Fibroblast of mammary gland (primary cell): Measurements from ENCODE around the gene COL7A1.

ENCODE experiments used
- DNase-seq: peaks from one replicate; pipeline ENCODE4 v3.0.0-alpha.2; 2010; ENCODE audit warnings: low read depth
- H3K4me3 ChIP-seq: 2 replicates; pipeline ENCODE4 v1.5.1; 2011; ENCODE audit warnings: low read depth, mild to moderate bottlenecking, low read length, moderate library complexity; ENCODE audit not compliant: control insufficient read depth
- TF ChIP-seq, protein P1 (sequence below): conservative IDR thresholded peaks from 2 replicates; pipeline ENCODE4 v1.5.1; 2011; ENCODE audit warnings: low read depth, low read length, inconsistent platforms; ENCODE audit not compliant: control insufficient read depth, insufficient read depth

The COL7A1 gene

DNA sequence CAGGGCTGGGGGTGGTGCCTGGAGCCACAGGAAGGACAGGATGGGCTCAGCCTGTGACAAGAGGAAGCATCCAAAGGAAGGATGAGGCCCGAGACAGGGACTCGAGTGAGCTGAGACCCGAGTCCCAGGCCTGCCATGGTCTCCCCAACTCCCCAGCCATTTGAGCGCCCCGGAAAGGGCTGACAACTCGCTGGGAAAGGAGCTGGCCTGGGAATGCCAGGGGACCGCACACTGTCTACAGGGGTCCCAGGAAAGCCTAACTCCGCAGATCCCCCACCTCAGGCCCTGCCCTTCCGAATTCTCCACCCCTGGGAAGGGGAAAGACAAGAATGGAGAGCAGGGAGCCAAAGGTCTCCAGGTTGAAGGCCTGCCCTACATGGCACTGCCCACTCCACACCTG lies 70.2 kb downstream of the COL7A1 start:
- TF ChIP-seq, protein P1, sequence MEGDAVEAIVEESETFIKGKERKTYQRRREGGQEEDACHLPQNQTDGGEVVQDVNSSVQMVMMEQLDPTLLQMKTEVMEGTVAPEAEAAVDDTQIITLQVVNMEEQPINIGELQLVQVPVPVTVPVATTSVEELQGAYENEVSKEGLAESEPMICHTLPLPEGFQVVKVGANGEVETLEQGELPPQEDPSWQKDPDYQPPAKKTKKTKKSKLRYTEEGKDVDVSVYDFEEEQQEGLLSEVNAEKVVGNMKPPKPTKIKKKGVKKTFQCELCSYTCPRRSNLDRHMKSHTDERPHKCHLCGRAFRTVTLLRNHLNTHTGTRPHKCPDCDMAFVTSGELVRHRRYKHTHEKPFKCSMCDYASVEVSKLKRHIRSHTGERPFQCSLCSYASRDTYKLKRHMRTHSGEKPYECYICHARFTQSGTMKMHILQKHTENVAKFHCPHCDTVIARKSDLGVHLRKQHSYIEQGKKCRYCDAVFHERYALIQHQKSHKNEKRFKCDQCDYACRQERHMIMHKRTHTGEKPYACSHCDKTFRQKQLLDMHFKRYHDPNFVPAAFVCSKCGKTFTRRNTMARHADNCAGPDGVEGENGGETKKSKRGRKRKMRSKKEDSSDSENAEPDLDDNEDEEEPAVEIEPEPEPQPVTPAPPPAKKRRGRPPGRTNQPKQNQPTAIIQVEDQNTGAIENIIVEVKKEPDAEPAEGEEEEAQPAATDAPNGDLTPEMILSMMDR: no peak
- DNase-seq: no peak

DNA sequence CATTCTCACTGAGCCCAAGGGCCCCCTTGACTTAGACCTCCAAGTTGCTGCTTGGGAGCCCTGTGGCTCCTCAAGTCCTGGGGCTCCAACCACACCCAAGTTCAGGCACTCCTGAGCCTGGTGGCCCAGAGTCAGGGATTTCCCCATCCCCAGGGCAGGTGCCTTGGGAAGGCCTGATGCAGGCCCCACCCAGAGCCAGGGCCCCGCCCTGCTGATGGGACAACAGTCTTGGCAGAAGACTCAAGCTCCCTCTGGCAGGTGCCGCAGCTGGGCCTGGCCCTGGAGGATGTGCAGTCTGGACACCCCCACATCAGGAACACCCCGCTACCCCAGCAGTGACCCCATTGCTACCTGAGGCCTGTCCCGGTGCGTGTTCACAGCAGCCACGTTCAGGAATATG lies 73.5 kb downstream of the COL7A1 start:
- TF ChIP-seq, protein P1: no peak
- H3K4me3 ChIP-seq: no peak overlapping the region
- no peak for DNase-seq

More for the DNA sequence above, 70.2 kb downstream of the COL7A1 start:
- H3K4me3 ChIP-seq: no peak overlapping the region

DNA sequence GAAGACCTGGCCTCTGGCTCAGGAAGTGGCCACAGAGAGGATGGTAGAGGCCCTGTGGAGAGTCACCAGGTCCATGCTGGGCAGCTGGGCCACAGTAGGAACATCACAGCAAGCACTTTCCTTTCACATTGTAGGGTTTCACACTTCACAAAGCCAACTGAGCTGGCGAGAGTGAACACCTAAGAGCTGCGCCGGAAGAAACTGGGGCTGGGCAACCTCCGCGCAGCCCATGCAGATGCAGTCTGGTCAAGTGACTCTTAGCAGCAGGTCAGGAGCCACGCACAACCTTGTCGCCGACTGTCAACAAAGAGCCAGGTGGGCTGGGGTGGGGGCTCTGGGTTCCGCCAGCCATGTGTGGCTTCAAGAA lies 75.9 kb downstream of the COL7A1 start:
- DNase-seq: no peak
- TF ChIP-seq, protein P1: no peak
- H3K4me3 ChIP-seq: no peak overlapping the region

- DNase-seq: no peak
- H3K4me3 ChIP-seq: no peak overlapping the region
- TF ChIP-seq, protein P1: no peak
Measured at GRCh38 chr3:48518638-48519276, 76.4 kb downstream of the COL7A1 start.

DNA sequence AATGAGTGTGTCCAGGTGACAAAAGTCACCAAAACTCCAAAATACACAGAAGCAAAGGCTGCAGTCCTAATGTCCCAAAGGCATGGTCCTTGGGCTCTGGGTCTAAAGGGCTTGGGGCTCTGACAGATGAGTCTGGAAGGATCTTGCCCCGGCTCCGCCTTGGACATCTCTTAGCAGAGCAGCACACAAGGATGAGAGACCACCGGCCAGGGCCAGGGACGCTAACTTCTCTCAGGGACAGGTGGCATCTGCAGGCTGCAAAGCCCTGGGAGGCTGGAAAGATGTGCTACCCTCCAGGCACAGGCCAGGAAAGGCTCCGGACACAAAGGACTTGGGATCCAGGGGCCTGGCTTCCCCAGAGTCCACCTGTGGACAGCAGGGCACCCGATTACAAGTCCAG lies 77.1 kb downstream of the COL7A1 start:
- TF ChIP-seq, protein P1: no peak
- no peak overlapping the region for H3K4me3 ChIP-seq
- DNase-seq: no peak

DNA sequence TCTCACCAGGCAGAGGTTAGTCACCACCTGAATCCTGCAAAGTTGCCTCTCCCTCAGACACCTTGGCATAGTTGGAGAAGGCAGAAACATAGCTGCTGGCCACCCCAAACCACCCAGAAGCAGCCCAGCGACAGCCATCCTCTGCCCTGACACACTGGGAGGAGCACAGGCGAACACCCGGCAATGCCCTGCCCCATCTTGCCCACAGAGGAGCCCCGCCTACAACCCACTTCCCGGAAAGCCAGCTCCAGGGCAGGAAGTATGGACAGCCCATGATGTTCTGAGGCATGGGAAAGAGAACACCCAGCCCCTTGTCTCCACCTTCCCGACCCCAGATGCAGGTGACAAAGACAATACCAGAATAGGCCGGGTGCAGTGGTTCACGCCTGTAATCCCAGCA lies 78.6 kb downstream of the COL7A1 start:
- no peak for DNase-seq
- no peak overlapping the region for H3K4me3 ChIP-seq
- TF ChIP-seq, protein P1: no peak

DNA sequence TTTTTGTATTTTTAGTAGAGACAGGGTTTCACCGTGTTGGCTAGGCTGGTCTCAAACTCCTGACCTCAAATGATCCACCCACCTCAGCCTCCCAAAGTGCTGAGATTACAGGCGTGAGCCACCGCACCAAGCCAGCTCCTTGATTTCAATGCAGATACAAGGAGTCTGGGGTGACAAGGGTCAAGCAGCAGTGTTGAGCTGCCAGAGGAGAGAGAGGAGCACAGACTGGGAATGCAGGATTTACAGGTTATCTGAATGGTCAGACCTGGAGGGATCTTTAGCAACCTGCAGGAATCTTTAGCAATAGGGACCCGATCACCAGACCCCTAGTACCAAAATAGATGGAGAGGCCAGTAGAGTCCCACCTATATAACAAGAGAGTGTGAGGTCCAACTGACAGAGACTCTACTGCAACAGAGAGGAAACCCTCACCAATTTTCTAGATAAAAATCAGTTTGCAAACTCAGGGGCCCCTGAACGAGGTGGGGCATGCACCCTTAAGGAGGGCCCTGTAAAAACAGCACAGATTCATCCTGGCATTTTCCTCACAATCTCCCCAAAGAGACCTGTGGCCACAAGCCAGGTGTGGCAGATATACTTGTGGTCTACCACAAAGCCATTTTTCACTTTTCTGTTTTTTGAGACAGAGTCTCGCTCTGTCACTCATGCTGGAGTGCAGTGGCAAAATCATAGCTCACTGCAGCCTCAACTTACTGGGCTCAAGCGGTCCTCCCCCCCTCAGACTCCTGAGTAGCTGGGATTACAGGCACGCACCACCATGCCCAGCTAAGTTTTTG lies 80.5 kb downstream of the COL7A1 start:
- DNase-seq: no peak
- no peak overlapping the region for H3K4me3 ChIP-seq
- TF ChIP-seq, protein P1: no peak
